GM21423 (cell line): Measurements from ENCODE around the gene COLEC11.
A peak's percentile ranks its signal among the peaks of the same experiment; 100 is the strongest.

Experiments used
- ATAC-seq: cut with Tn5 transposase; IDR thresholded peaks from one replicate; pipeline ENCODE4 v1.9.1; 2021; ENCODE audit warnings: mild to moderate bottlenecking, moderate library complexity; ENCODE audit not compliant: unreplicated experiment

Gene COLEC11

GRCh38 chr2:3584608-3585260 lies 10.2 kb upstream of the COLEC11 start:
- no peak for ATAC-seq

DNA sequence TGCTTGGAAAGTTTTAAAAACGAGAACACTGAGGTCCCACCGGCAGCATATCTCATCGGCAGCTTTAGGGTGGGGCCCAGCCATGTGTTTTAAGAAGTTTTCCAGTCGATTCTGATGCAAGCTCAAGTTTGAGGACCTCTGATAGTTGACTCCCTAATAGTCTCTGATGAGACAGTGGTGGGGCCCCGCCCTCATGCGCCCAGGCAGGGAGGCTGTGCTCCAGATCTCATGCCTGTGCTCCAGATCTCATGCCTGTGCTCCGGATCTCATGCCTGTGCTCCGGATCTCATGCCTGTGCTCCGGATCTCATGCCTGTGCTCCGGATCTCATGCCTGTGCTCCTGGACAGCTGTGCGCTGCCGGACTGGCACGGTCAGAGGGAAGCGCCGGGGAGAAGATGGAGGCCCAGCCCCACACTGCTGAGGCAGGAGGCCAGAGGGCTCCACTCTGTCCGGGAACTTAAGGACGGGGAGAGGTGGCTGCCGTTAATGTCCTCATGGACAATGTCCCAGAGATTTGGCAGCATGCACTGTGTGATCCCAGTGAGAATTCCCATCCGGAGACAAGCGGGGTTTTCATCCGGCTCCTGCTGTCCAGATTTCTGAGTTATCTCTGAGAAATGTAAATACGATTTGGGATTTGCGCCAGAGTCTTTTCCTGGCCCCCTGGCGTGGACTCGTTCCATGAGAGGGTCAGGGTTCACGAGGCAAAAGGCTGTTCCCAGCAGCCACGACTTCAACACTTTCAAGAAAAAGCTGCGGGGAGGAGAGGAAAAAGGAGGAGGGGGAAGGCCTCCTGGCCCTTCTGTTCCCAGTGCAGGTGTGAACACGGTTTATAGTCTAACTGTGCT lies 9.4 kb upstream of the COLEC11 start:
- ATAC-seq = no peak

- ATAC-seq = no peak
Observed at GRCh38 chr2:3586220-3586619, 8.7 kb upstream of the COLEC11 start.

- no peak for ATAC-seq
Observed at GRCh38 chr2:3587021-3587420, 7.9 kb upstream of the COLEC11 start.

GRCh38 chr2:3587432-3587831 lies 7.5 kb upstream of the COLEC11 start:
- ATAC-seq = no peak

DNA sequence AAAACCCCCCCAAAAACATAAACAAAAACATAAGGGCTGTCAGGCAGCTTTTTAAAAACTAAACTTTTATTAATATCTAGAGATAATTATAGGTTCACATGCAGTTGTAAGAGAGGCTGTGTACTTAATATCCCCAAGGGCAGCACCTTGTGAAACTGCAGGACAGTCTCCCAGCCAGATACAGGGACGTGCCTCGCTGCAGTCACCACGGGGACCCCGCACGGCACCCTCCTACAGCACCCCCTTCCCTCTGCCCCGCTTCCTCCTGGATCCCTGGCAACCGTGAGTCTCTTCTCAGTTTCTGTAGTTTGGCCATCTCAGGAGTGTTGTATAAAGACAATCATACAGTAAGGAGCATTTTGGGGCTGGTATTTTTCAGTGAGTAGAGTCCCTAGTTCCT lies 6.8 kb upstream of the COLEC11 start:
- no peak for ATAC-seq

GRCh38 chr2:3589086-3589485 lies 5.8 kb upstream of the COLEC11 start:
- no peak for ATAC-seq

- ATAC-seq = no peak
Observed at GRCh38 chr2:3595404-3595803, 492 bp downstream of the COLEC11 start.

GRCh38 chr2:3595985-3596384 lies 1.1 kb downstream of the COLEC11 start:
- ATAC-seq = peak; percentile 92

GRCh38 chr2:3596901-3597417 lies 2.0 kb downstream of the COLEC11 start:
- no peak for ATAC-seq

GRCh38 chr2:3597567-3597966 lies 2.7 kb downstream of the COLEC11 start:
- ATAC-seq = no peak

DNA sequence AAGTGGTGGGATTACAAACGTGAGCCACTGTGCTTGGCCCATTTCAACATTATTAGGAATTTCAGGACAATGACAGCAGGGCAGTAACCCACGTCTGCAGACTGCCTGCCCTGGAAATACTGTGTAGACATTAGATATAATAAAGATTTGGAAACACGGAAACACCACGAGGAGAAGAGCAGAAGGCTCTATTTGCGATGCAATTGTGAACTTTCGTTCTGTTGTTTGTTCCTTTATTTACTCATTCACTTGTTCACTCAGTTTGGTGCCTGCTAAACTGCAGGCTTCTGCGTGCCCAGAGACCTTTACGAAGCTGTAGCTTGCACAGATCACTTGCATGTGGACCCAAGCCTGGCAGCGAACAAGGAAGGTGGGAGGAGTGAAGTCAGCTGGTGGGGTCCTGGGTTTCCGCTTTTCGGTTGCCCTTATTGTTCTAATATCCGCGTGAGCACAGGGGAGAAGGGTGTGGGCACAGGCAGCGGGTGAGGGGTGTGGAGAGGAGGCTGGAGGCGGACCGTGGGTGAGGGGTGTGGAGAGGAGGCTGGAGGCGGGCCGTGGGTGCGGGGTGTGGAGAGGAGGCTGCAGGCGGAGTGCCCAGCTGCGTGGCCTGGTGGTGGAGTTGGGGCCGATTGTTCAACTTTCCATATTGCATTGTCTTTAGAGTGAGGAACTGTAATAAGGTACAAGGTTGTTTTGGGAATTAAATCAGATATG lies 3.4 kb downstream of the COLEC11 start:
- no peak for ATAC-seq

DNA sequence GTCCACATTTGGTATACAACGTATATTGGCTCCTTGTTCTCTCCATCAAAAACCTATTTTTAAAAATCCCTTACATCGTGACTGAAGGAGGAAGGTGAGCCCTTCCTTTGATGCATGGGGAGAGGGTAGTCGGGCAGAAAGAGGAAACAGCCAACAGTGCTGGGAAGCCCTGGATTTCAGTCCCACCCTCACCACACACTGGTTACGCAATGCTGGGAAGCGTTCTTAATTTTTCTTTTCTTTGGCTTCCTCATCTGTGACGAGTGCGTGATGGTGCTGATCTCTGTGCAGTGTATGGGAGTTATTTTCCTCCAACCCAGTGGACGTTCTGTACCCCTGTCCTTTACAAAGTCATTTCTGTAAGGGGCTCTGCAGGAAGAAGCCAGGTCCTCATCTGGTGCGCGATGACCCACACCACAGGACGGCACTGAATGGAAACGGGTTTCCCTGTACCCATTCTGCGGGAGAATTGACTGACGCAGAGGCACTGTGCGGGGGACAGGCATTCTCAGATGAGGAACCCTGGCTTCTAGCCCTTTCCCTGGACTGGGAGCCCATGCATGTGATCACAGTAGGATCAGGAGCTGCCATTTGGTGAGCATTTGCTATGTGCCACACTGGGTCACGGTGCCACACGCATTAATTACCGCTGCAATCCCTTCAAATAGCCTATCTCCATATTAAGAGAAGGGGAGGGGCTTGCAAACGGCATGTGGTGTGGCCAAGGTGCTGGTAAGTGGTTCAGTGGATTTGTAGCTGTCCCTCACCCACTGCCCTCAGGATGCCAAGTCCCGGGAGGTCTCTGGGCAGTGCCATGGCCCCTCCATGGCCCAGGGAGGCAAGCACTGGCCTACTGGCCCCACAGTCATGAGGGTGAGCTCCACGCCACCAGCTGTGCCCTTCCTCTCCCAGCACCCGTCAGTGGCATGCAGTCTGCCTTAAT lies 4.3 kb downstream of the COLEC11 start:
- no peak for ATAC-seq

DNA sequence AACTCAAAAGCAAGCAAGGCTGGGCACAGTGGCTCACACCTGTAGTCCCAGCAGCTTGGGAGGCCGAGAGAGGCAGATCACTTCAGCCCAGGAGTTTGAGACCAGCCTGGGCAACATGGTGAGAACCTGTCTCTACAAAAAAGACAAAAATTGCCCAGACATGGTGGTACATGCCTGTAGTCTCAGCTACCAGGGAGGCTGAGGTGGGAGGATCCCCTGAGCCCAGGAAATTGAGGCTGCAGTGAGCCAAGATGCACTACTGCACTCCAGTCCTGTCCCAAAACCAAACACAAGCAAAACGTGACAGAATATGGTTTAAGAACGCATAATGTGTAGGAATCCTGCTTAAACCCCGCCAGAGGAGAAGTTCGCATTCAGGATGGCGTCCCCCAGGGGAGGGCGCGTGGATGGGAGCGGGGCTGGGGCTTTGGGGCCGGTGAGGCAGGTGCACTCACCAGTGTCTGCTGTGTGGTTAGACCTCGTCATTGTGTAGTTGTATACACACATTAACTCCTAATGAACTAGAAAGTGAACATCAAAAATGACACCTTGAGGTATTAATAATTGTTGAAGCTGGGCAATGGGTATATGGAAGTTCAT lies 5.4 kb downstream of the COLEC11 start:
- ATAC-seq = no peak

GRCh38 chr2:3601561-3602271 lies 6.8 kb downstream of the COLEC11 start:
- no peak for ATAC-seq

DNA sequence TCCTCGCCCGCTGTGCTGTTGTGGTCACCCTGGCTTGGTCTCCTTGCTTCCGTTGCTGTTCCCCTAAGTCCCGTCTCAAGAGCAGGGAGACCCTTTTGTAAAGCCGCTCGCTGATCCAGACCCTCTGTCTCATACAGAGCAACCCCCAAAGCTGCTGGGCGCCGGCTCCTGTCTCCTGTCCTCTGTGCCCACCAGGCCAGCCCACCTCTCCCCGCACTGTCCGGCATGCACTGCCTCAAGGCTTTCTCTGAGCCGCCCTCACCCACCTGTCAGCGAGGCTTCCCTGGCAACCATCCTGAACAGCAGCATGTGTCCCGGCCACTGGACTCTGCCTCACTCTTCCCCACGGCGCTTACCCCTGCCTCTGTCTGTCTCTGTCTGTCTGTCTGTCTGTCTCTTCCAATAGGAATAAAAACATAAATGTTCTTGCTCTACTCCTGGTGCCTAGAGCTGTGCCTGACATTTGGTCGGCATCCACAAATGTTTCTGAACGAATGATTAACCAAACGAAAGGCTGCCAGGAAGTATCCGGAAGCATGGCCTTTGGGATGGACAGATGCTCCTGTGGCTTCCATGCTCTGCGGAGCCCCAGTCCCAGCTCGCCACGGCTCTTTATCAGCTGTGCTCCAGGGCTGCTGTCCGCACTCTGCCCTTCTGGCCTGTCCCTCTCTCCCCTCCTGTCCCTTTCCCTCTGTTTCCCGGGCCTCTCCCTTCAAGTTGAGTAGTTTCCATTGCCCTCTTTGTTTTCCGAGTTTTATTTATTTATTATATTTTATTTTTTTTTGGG lies 7.8 kb downstream of the COLEC11 start:
- no peak for ATAC-seq

- ATAC-seq = no peak
Observed at GRCh38 chr2:3603536-3604206, 8.8 kb downstream of the COLEC11 start.

DNA sequence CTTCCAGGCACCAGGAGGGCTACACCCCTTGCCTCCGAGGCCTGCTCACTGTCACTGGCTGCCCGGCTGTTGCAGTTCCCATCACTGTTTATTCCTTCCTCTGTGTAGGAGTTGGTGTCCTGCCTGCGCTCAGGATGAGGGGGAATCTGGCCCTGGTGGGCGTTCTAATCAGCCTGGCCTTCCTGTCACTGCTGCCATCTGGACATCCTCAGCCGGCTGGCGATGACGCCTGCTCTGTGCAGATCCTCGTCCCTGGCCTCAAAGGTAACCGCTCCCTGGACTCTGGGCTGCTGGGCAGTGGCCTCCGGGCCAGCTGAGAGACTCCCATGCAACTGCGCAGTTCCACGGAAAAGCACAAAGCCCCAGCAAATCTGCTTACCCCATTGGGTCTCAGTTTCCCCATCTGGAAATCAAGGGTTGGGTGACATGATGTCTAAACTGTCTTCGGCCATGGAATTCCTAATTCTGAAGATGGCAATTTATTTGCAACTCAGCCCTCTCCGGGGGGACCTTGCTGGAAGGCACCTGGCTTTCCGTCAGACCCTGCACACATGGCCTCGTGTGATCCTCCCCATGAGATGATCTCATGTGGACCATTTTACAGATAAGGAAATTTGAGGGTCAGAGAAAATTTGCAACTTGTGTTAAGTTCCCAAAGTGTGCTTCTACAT lies 9.4 kb downstream of the COLEC11 start:
- ATAC-seq = no peak
